NB4 (cell line): ENCODE data around the gene LRP4.

Source experiments
- DNase-seq: peaks from one replicate; pipeline ENCODE4 v3.0.0; 2010; ENCODE audit warnings: low read depth
- H3K4me3 ChIP-seq: one replicate; pipeline ENCODE4 v1.5.1; 2011; ENCODE audit warnings: mild to moderate bottlenecking, low read depth, low read length, moderate library complexity
- MYC ChIP-seq: IDR thresholded peaks from 2 replicates; pipeline ENCODE4 v1.6.1; 2011; ENCODE audit warnings: low read depth, low read length
- POLR2A ChIP-seq: IDR thresholded peaks from 2 replicates; pipeline ENCODE4 v1.6.1; 2011; ENCODE audit warnings: mild to moderate bottlenecking; ENCODE audit not compliant: insufficient read length; ENCODE audit errors: extremely low read depth
- TF ChIP-seq, protein P1 (sequence below): IDR thresholded peaks from 2 replicates; pipeline ENCODE4 v1.6.1; 2011; ENCODE audit warnings: low read depth, low read length
- TF ChIP-seq, protein P2 (sequence below): IDR thresholded peaks from one replicate; pipeline ENCODE4 v1.5.1; 2012; ENCODE audit warnings: low read depth, low read length

Gene LRP4

DNA sequence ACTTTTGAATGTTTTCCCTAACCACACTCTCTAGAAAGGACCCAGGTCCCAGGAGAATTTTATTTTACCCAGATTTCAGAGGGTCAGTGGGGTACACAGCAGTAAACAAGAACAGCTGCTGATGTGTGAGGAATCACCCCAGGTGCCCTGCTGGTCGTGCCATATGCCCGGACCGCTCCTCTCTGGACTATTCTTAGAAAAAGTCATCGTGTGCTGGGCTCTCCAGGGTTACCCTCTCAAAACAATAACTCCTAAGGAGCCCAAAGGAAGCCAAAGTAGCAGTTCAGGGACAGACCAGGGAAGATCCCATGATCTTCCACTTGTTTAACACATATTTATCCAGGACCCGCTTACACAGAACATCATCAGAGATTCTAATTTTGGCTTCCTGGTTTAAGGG is 29.7 kb downstream of the LRP4 start:
- no peak overlapping the region for H3K4me3 ChIP-seq
- no peak for DNase-seq
- TF ChIP-seq POLR2A (no peak), MYC (no peak)
- TF ChIP-seq, protein P1, sequence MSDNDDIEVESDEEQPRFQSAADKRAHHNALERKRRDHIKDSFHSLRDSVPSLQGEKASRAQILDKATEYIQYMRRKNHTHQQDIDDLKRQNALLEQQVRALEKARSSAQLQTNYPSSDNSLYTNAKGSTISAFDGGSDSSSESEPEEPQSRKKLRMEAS, result no peak
- TF ChIP-seq, protein P2, sequence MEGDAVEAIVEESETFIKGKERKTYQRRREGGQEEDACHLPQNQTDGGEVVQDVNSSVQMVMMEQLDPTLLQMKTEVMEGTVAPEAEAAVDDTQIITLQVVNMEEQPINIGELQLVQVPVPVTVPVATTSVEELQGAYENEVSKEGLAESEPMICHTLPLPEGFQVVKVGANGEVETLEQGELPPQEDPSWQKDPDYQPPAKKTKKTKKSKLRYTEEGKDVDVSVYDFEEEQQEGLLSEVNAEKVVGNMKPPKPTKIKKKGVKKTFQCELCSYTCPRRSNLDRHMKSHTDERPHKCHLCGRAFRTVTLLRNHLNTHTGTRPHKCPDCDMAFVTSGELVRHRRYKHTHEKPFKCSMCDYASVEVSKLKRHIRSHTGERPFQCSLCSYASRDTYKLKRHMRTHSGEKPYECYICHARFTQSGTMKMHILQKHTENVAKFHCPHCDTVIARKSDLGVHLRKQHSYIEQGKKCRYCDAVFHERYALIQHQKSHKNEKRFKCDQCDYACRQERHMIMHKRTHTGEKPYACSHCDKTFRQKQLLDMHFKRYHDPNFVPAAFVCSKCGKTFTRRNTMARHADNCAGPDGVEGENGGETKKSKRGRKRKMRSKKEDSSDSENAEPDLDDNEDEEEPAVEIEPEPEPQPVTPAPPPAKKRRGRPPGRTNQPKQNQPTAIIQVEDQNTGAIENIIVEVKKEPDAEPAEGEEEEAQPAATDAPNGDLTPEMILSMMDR, result no peak

DNA sequence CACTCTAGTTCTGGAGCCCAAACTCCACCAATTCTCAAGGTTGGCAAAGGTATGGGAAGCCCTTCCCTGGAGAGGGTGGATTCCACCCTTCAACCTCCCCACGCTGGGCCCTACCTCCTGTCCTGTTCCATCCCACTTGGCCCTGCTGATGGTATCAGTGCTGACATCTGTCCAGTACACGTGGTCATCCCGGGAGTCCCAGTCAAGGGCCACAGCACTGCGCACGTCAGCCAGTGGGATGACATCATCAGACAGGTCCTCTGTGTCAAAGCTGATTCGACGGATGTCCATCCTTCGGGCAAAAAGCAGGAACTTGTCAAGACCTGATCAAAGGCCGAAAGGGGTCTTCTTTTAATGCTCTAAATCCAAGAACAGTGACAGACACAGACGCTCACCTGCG is 32.1 kb downstream of the LRP4 start:
- no peak overlapping the region for H3K4me3 ChIP-seq
- TF ChIP-seq POLR2A (no peak), MYC (no peak)
- TF ChIP-seq, protein P2, result no peak
- TF ChIP-seq, protein P1, result no peak
- DNase-seq, result no peak

DNA sequence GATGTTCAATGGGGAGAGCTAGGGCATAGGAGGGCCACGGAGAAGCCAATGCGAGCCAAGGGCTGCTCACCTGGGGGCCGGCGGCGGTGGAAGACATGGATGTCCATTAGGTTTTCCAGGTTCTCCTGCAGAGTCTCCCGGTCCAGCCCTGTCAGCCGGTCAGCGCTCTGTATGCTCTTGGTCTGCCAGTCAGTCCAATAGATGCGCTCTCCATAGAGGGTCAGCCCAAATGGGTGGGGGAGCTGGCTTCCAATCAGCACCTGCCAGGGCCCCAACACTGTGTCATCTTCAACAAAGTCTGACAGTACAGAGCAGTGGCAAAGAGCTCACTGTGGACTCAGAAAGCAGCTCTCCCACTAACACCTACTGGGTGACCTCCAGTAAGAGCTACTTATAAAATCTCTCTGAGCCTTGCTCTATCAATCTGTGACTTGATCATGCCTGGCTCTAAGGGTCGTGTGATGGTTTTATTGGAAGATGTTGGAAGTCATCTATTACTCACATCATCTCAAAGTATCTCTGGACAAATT is 39.2 kb downstream of the LRP4 start:
- DNase-seq, result no peak
- TF ChIP-seq, protein P2, result no peak
- TF ChIP-seq, protein P1, result no peak
- TF ChIP-seq MYC (no peak), POLR2A (no peak)
- no peak overlapping the region for H3K4me3 ChIP-seq

DNA sequence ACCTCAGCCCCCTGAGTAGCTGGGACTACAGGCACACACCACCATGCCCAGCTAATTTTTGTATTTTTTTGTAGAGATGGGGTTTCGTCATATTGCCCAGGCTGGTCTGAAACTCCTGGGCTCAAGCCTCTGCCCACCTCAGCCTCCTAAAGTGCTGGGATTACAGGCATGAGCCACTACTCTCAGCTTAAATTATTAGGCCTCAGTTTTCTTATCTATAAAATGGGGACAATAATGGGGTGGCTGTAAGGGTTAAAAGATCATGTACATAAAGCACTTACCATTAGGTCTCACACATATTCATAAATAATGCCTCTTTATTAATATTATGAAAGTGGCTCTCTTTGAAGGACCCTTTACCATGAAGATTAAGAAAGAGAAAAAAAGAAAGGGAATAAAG is 40.8 kb downstream of the LRP4 start:
- H3K4me3 ChIP-seq, result no peak overlapping the region
- DNase-seq, result no peak
- TF ChIP-seq MYC (no peak), POLR2A (no peak)
- TF ChIP-seq, protein P2, result no peak
- TF ChIP-seq, protein P1, result no peak

DNA sequence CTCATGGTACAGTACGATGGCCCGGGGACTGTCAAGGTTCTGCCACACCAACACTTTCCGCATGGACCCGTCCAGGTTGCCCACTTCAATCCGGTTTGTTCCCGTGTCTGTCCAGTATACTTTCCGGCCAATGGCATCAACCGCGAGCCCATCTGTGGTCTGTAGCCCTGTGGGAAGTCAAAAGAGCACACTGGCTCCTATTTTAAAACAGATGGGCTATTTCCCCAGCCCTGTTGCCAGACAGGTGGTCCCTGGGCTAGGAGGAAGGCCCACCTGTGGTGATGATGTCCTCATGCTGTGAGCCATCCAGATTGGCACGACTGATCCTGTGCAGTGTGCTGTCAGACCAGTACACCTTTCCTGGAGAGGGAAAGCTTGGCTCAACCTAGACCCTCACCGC is 41.9 kb downstream of the LRP4 start:
- no peak for DNase-seq
- H3K4me3 ChIP-seq, result no peak overlapping the region
- TF ChIP-seq, protein P2, result no peak
- TF ChIP-seq MYC, result no peak
- TF ChIP-seq, protein P1, result no peak
- no peak for TF ChIP-seq POLR2A

DNA sequence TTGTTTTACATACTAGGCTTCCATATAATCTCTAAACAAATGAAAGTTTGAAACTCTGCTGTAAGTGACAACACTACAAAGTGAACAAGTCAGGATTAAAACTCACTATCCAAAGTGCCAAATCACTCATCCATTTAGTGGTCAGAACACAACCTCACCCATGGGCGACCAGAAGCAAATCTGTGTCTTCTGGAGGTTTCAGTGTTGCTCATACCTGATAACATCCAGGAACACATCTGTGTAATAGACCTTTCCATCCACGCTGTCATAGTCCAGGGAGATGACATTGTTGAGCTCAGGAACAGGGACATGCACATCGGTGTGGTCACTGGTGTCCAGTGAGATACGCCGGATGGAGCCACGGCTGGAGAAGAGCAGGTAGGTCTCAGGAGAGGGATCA is 43.8 kb downstream of the LRP4 start:
- DNase-seq, result no peak
- H3K4me3 ChIP-seq, result no peak overlapping the region
- TF ChIP-seq POLR2A (no peak), MYC (no peak)
- TF ChIP-seq, protein P1, result no peak
- TF ChIP-seq, protein P2, result no peak
